HG02970 (cell line): Measurements from ENCODE around the gene CGN.

Experiments used
- ATAC-seq: cut with Tn5 transposase; IDR thresholded peaks from one replicate; pipeline ENCODE4 v1.9.1; 2021; ENCODE audit warnings: mild to moderate bottlenecking, moderate library complexity, moderate number of reproducible peaks; ENCODE audit not compliant: unreplicated experiment, low FRiP score

The CGN gene

GRCh38 chr1:151583796-151584195, 72.6 kb downstream of the CGN start:
- no peak for ATAC-seq

GRCh38 chr1:151584278-151584677, 73.1 kb downstream of the CGN start:
- no peak for ATAC-seq

GRCh38 chr1:151584780-151585179, 73.6 kb downstream of the CGN start:
- ATAC-seq: no peak

DNA sequence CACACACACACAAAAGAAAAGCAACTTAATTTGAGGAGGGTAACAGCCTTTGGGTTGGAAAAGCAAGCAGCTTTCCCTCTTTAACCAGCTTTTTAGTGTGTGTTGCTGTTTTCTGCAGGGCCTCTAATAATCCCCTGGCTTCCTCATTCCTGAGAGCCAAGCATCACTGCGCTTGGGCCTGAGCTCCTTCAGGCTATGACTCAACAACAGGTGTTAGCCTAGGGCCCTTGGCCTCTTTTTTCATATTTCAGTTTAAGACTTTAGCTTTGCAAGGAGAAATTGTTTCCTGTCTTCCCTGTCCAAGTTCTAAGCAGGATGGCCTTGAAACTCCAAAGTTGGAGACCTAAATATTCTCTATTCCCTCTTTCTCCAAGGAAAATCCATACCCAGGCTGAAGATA, 74.4 kb downstream of the CGN start:
- no peak for ATAC-seq
